ENCODE measurements around the gene HTRA3. TPM values are rescaled to one million over a fixed set of nuclear protein-coding genes. Genes with fewer than 3 reads are reported as not detected.

HTRA3 gene
- total and polyA plus RNA-seq, 2 experiments from 2014 or later = 3.2 to 5.2 TPM

GRCh38 chr4:8331575-8331955 is 62.0 kb downstream of the HTRA3 start:
- 81 to 82% methylated on average over 6 of the region's 6 CpGs for WGBS, 2 experiments (ENCODE audit: low coverage in 1 of 2, low lambda C conversion rate in 2 of 2, missing lambda C conversion rate in 2 of 2)
- Histone ChIP-seq H3K36me3 (ENCODE audit: low read depth) (no peaks in the 10 kb centered on the region), H3F3A (ENCODE audit: insufficient read depth) (no peaks in the 10 kb centered on the region), H3K27me3 (replicated peaks; ENCODE audit: insufficient read depth) (no peaks in the 10 kb centered on the region), H3K79me2 (ENCODE audit: insufficient read depth) (no peaks in the 10 kb centered on the region), H3K9ac (no peak overlapping the region), H3K9me2 (ENCODE audit: insufficient read depth) (no peaks in the 10 kb centered on the region), H3K4me1 (ENCODE audit: insufficient read depth) (no peaks in the 10 kb centered on the region), H3K4me2 (ENCODE audit: unreplicated experiment) (no peak overlapping the region), H3K9me3 (ENCODE audit: low read depth) (no peaks in the 10 kb centered on the region), H4K20me1 (ENCODE audit: insufficient read depth) (no peaks in the 10 kb centered on the region), H3K4me3 (no peak overlapping the region), H3K27ac (no peak overlapping the region), H2AFZ (no peak overlapping the region)
- no peak for TF ChIP-seq EZH2 (IDR thresholded peaks at IDR 0.05; ENCODE audit: insufficient read depth, poor library complexity, severe bottlenecking)
- TF ChIP-seq EZH2phosphoT487 (IDR thresholded peaks at IDR 0.05; ENCODE audit: insufficient read depth, low read depth) = no peak
- in situ Hi-C loops (cut with MboI) = no loop called here
- no peak for DNase-seq

GRCh38 chr4:8332038-8332857 is 62.7 kb downstream of the HTRA3 start:
- no peak overlapping the region for H3K4me3 ChIP-seq
- H3K36me3 ChIP-seq (ENCODE audit: low read depth) = no peaks in the 10 kb centered on the region
- no peaks in the 10 kb centered on the region for H3K9me2 ChIP-seq (ENCODE audit: insufficient read depth)
- H2AFZ ChIP-seq = no peak overlapping the region
- no peak for DNase-seq
- no peak overlapping the region for H3K4me2 ChIP-seq (ENCODE audit: unreplicated experiment)
- no peak for TF ChIP-seq EZH2phosphoT487 (IDR thresholded peaks at IDR 0.05; ENCODE audit: insufficient read depth, low read depth)
- no peak for TF ChIP-seq EZH2 (IDR thresholded peaks at IDR 0.05; ENCODE audit: insufficient read depth, poor library complexity, severe bottlenecking)
- 65 to 77% methylated on average over 11 to 12 of the region's 12 CpGs for WGBS, 2 experiments (ENCODE audit: low coverage in 1 of 2, low lambda C conversion rate in 2 of 2, missing lambda C conversion rate in 2 of 2)
- no peaks in the 10 kb centered on the region for H3K9me3 ChIP-seq (ENCODE audit: low read depth)
- H3K9ac ChIP-seq = no peak overlapping the region
- in situ Hi-C loops (cut with MboI) = no loop called here
- H3K27ac ChIP-seq = no peak overlapping the region
- H3K79me2 ChIP-seq (ENCODE audit: insufficient read depth) = no peaks in the 10 kb centered on the region
- H3K27me3 ChIP-seq (replicated peaks; ENCODE audit: insufficient read depth) = no peaks in the 10 kb centered on the region
- H4K20me1 ChIP-seq (ENCODE audit: insufficient read depth) = no peaks in the 10 kb centered on the region
- H3F3A ChIP-seq (ENCODE audit: insufficient read depth) = no peaks in the 10 kb centered on the region
- no peaks in the 10 kb centered on the region for H3K4me1 ChIP-seq (ENCODE audit: insufficient read depth)

GRCh38 chr4:8332891-8333331 is 63.4 kb downstream of the HTRA3 start:
- in situ Hi-C loops (cut with MboI) = no loop called here
- 57 to 62% methylated on average over 8 of the region's 8 CpGs for WGBS, 2 experiments (ENCODE audit: low coverage in 1 of 2, low lambda C conversion rate in 2 of 2, missing lambda C conversion rate in 2 of 2)
- Histone ChIP-seq H4K20me1 (ENCODE audit: insufficient read depth) (no peaks in the 10 kb centered on the region), H2AFZ (no peak overlapping the region), H3K9me3 (ENCODE audit: low read depth) (no peaks in the 10 kb centered on the region), H3F3A (ENCODE audit: insufficient read depth) (no peaks in the 10 kb centered on the region), H3K9ac (no peak overlapping the region), H3K27ac (no peak overlapping the region), H3K9me2 (ENCODE audit: insufficient read depth) (no peaks in the 10 kb centered on the region), H3K36me3 (ENCODE audit: low read depth) (no peaks in the 10 kb centered on the region), H3K4me3 (no peak overlapping the region), H3K27me3 (replicated peaks; ENCODE audit: insufficient read depth) (no peaks in the 10 kb centered on the region), H3K4me2 (ENCODE audit: unreplicated experiment) (no peak overlapping the region), H3K4me1 (ENCODE audit: insufficient read depth) (no peaks in the 10 kb centered on the region), H3K79me2 (ENCODE audit: insufficient read depth) (no peaks in the 10 kb centered on the region)
- DNase-seq = no peak
- TF ChIP-seq EZH2 (IDR thresholded peaks at IDR 0.05; ENCODE audit: insufficient read depth, poor library complexity, severe bottlenecking) (no peak), EZH2phosphoT487 (IDR thresholded peaks at IDR 0.05; ENCODE audit: insufficient read depth, low read depth) (no peak)

GRCh38 chr4:8333726-8334460 is 64.3 kb downstream of the HTRA3 start:
- Histone ChIP-seq H3K79me2 (ENCODE audit: insufficient read depth) (no peaks in the 10 kb centered on the region), H3F3A (ENCODE audit: insufficient read depth) (no peaks in the 10 kb centered on the region), H3K9me3 (ENCODE audit: low read depth) (no peaks in the 10 kb centered on the region), H3K9me2 (ENCODE audit: insufficient read depth) (no peaks in the 10 kb centered on the region), H3K27me3 (replicated peaks; ENCODE audit: insufficient read depth) (no peaks in the 10 kb centered on the region), H3K4me1 (ENCODE audit: insufficient read depth) (no peaks in the 10 kb centered on the region), H3K4me2 (ENCODE audit: unreplicated experiment) (no peak overlapping the region), H3K4me3 (no peak overlapping the region), H3K36me3 (ENCODE audit: low read depth) (no peaks in the 10 kb centered on the region), H4K20me1 (ENCODE audit: insufficient read depth) (no peaks in the 10 kb centered on the region), H3K9ac (no peak overlapping the region), H3K27ac (no peak overlapping the region), H2AFZ (no peak overlapping the region)
- no peak for TF ChIP-seq EZH2phosphoT487 (IDR thresholded peaks at IDR 0.05; ENCODE audit: insufficient read depth, low read depth)
- TF ChIP-seq EZH2 (IDR thresholded peaks at IDR 0.05; ENCODE audit: insufficient read depth, poor library complexity, severe bottlenecking) = no peak
- in situ Hi-C loops (cut with MboI) = no loop called here
- WGBS, 2 experiments (ENCODE audit: low coverage in 1 of 2, low lambda C conversion rate in 2 of 2, missing lambda C conversion rate in 2 of 2) = 72 to 73% methylated on average over 14 of the region's 14 CpGs
- DNase-seq = no peak

Measured in GM23248 (cell line).